OCI-LY3 (cell line): ENCODE data around the gene C4BPB.

ENCODE experiments used
- H2AFZ ChIP-seq: fragments of 200-600, 300-600 bp; shearing (Covaris generic); 2 replicates; pipeline ENCODE4 v1.6.0; 2014; ENCODE audit warnings: antibody characterized with exemption, low read depth, low read length
- H3K27ac ChIP-seq: fragments of 200-600, 300-600 bp; sonication (generic); 2 replicates; pipeline ENCODE4 v1.5.1; 2014; ENCODE audit warnings: mild to moderate bottlenecking, low read length, moderate library complexity, mixed read lengths
- H3K27me3 ChIP-seq: fragments of 200-600, 300-600 bp; sonication (generic); 2 replicates; pipeline ENCODE4 v1.6.1; 2014; ENCODE audit warnings: low read depth, low read length, mixed read lengths
- H3K36me3 ChIP-seq: fragments of 200-600, 300-600 bp; sonication (generic); replicated peaks from 2 replicates; pipeline ENCODE3; 2014; ENCODE audit warnings: low read depth, low read length, mixed read lengths
- H3K4me1 ChIP-seq: fragments of 300-600, 200-600 bp; sonication (generic); 2 replicates; pipeline ENCODE4 v1.6.1; 2014; ENCODE audit warnings: low read length, mixed read lengths
- H3K4me2 ChIP-seq: fragments of 200-600, 300-600 bp; sonication (generic); 2 replicates; pipeline ENCODE4 v1.6.1; 2014; ENCODE audit warnings: low read length, mixed read lengths
- H3K4me3 ChIP-seq: fragments of 300-600, 200-600 bp; sonication (generic); 2 replicates; pipeline ENCODE4 v1.5.1; 2014; ENCODE audit warnings: antibody characterized with exemption, mild to moderate bottlenecking, low read length, moderate library complexity
- H3K79me2 ChIP-seq: fragments of 300-600, 200-600 bp; shearing (Covaris generic); 2 replicates; pipeline ENCODE4 v1.6.1; 2014; ENCODE audit warnings: mild to moderate bottlenecking, low read length, mixed read lengths
- H3K9ac ChIP-seq: fragments of 300-600, 200-600 bp; shearing (Covaris generic); 2 replicates; pipeline ENCODE4 v1.6.0; 2014; ENCODE audit warnings: mild to moderate bottlenecking, low read length, moderate library complexity
- H3K9me3 ChIP-seq: fragments of 200-600, 300-600 bp; shearing (Covaris generic); 2 replicates; pipeline ENCODE4 v1.6.1; 2014; ENCODE audit warnings: low read length, mixed read lengths; ENCODE audit not compliant: insufficient read depth
- H4K20me1 ChIP-seq: fragments of 200-600, 300-600 bp; sonication (generic); 2 replicates; pipeline ENCODE4 v1.6.1; 2016; ENCODE audit warnings: low read length, mixed read lengths; ENCODE audit not compliant: insufficient read depth
- EZH2phosphoT487 ChIP-seq: fragments of 200-600 bp; shearing (Covaris generic); IDR thresholded peaks from 2 replicates; pipeline ENCODE4 v1.6.1; 2018; ENCODE audit warnings: antibody characterized with exemption, mixed run types, low read depth
- TF ChIP-seq, protein P1 (sequence below): fragments of 200-600, 300-600 bp; sonication (generic); IDR thresholded peaks from 2 replicates; pipeline ENCODE4 v1.5.1; 2014; ENCODE audit warnings: antibody characterized with exemption, low read length, low read depth

Gene C4BPB

GRCh38 chr1:207102659-207103058 lies 14.0 kb downstream of the C4BPB start:
- no peak overlapping the region for H3K4me2 ChIP-seq
- peaks cover 13% of the 10 kb centered on the region; the same call in 1 of the 2 replicates for H3K9me3 ChIP-seq
- no peaks in the 10 kb centered on the region for H4K20me1 ChIP-seq
- no peaks in the 10 kb centered on the region for H3K79me2 ChIP-seq
- TF ChIP-seq, protein P1, sequence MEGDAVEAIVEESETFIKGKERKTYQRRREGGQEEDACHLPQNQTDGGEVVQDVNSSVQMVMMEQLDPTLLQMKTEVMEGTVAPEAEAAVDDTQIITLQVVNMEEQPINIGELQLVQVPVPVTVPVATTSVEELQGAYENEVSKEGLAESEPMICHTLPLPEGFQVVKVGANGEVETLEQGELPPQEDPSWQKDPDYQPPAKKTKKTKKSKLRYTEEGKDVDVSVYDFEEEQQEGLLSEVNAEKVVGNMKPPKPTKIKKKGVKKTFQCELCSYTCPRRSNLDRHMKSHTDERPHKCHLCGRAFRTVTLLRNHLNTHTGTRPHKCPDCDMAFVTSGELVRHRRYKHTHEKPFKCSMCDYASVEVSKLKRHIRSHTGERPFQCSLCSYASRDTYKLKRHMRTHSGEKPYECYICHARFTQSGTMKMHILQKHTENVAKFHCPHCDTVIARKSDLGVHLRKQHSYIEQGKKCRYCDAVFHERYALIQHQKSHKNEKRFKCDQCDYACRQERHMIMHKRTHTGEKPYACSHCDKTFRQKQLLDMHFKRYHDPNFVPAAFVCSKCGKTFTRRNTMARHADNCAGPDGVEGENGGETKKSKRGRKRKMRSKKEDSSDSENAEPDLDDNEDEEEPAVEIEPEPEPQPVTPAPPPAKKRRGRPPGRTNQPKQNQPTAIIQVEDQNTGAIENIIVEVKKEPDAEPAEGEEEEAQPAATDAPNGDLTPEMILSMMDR, result no peak
- no peak for TF ChIP-seq EZH2phosphoT487
- no peak overlapping the region for H3K9ac ChIP-seq
- no peak overlapping the region for H3K4me3 ChIP-seq
- H3K27me3 ChIP-seq, result peaks cover 10% of the 10 kb centered on the region
- H3K4me1 ChIP-seq, result peaks cover 14% of the 10 kb centered on the region
- H2AFZ ChIP-seq, result no peak overlapping the region
- H3K36me3 ChIP-seq, result peaks cover 11% of the 10 kb centered on the region
- H3K27ac ChIP-seq, result no peak overlapping the region

GRCh38 chr1:207103892-207104373 lies 15.3 kb downstream of the C4BPB start, which contains the start of gene C4BPA:
Gene C4BPA, plus strand, starts transcription at chr1:207104233. Its CDS starts 8,793 bp downstream, at chr1:207113026.
- H3K27ac ChIP-seq, result no peak within 1 kb of the TSS
- H3K79me2 ChIP-seq, result no peaks in the 10 kb centered on the region
- no peaks in the 10 kb centered on the region for H4K20me1 ChIP-seq
- peaks cover 13% of the 10 kb centered on the region; the same call in 1 of the 2 replicates for H3K9me3 ChIP-seq
- no peak within 1 kb of the TSS for H3K9ac ChIP-seq
- H3K4me2 ChIP-seq, result no peak within 1 kb of the TSS
- peaks cover 10% of the 10 kb centered on the region for H3K27me3 ChIP-seq
- no peak within 1 kb of the TSS for H3K4me3 ChIP-seq
- peaks cover 7% of the 10 kb centered on the region for H3K4me1 ChIP-seq
- TF ChIP-seq EZH2phosphoT487, result no peak
- TF ChIP-seq, protein P1, result no peak
- H2AFZ ChIP-seq, result no peak within 1 kb of the TSS
- H3K36me3 ChIP-seq, result peaks cover 11% of the 10 kb centered on the region

DNA sequence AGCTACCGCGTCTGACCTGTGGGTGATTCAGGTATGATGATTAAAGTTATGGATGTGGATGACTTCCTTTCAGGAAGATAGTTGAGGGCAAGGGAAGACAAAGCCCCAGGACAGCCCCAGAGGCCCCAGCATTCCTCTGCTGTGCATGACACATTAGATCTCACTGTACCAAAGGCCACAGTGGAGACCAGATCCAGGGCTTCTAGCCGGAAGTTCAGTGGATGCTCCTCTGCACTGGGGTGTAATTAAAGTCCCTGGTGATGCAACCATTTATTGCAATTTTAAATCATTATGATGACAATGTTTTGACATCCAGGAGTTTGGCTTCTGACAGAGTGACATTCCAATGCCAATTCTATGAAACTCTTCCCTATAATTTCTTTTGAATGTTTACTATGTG lies 20.3 kb downstream of the C4BPB start:
- H3K9ac ChIP-seq, result no peak overlapping the region
- H3K36me3 ChIP-seq, result no peaks in the 10 kb centered on the region
- no peak overlapping the region for H2AFZ ChIP-seq
- TF ChIP-seq, protein P1, result no peak
- no peak for TF ChIP-seq EZH2phosphoT487
- no peaks in the 10 kb centered on the region for H4K20me1 ChIP-seq
- H3K79me2 ChIP-seq, result no peaks in the 10 kb centered on the region
- H3K4me2 ChIP-seq, result no peak overlapping the region
- H3K27ac ChIP-seq, result no peak overlapping the region
- no peak overlapping the region for H3K4me3 ChIP-seq
- no peaks in the 10 kb centered on the region for H3K27me3 ChIP-seq
- no peaks in the 10 kb centered on the region for H3K4me1 ChIP-seq
- H3K9me3 ChIP-seq, result no peaks in the 10 kb centered on the region

GRCh38 chr1:207112616-207113296 lies 24.1 kb downstream of the C4BPB start:
- Histone ChIP-seq H3K27me3 (no peaks in the 10 kb centered on the region), H3K9me3 (no peaks in the 10 kb centered on the region), H3K36me3 (no peaks in the 10 kb centered on the region), H4K20me1 (no peaks in the 10 kb centered on the region), H3K4me3 (no peak overlapping the region), H2AFZ (no peak overlapping the region), H3K79me2 (no peaks in the 10 kb centered on the region), H3K9ac (no peak overlapping the region), H3K4me1 (no peaks in the 10 kb centered on the region), H3K4me2 (no peak overlapping the region), H3K27ac (no peak overlapping the region)
- no peak for TF ChIP-seq EZH2phosphoT487
